Measurements from ENCODE around the gene CCDC154.

DNA sequence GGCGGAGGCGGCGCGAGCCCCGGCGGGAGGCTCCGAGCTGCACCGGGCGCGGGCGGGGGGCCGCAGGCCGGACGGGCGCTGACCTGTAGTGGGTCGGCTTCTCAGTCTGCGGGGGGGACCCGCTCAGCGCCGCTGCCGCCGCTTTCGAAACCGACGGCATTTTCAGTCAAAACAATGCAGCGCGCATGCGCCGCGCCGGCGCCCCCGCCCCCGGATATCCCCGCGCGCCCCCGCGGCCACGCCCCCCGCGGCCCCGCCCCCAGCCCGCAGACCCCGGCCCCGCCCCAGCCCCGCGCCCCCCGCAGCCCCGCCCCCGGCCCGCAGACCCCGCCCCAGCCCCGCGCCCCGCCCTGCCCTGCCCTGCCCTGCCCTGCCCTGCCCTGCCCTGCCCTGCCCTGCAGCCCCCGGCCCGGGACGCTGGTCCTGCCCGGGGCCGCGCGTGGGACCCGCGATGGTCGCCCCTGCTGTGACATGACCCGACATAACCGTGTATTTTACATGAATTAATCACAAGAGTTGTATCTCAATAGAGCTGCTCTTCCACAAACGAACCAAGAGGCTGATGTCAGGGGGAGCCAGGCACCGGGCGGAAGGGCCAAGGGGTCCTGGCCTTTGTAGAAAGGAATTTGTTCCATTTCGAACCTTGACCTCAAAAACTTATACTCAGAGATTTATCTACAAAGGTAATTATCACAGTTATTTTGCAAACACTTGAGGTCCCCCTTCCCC lies 29.7 kb downstream of the CCDC154 start, which contains the start of gene UNKL:
- TF ChIP-seq TAF1 (IDR thresholded peaks at IDR 0.05; ENCODE audit: borderline replicate concordance, insufficient read depth, low read length), result no peak
- TF ChIP-seq, protein P1, sequence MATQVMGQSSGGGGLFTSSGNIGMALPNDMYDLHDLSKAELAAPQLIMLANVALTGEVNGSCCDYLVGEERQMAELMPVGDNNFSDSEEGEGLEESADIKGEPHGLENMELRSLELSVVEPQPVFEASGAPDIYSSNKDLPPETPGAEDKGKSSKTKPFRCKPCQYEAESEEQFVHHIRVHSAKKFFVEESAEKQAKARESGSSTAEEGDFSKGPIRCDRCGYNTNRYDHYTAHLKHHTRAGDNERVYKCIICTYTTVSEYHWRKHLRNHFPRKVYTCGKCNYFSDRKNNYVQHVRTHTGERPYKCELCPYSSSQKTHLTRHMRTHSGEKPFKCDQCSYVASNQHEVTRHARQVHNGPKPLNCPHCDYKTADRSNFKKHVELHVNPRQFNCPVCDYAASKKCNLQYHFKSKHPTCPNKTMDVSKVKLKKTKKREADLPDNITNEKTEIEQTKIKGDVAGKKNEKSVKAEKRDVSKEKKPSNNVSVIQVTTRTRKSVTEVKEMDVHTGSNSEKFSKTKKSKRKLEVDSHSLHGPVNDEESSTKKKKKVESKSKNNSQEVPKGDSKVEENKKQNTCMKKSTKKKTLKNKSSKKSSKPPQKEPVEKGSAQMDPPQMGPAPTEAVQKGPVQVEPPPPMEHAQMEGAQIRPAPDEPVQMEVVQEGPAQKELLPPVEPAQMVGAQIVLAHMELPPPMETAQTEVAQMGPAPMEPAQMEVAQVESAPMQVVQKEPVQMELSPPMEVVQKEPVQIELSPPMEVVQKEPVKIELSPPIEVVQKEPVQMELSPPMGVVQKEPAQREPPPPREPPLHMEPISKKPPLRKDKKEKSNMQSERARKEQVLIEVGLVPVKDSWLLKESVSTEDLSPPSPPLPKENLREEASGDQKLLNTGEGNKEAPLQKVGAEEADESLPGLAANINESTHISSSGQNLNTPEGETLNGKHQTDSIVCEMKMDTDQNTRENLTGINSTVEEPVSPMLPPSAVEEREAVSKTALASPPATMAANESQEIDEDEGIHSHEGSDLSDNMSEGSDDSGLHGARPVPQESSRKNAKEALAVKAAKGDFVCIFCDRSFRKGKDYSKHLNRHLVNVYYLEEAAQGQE (IDR thresholded peaks at IDR 0.05; ENCODE audit: insufficient read depth in 1 of 2, low read depth in 2 of 2, low read length in 2 of 2), result no peak

Data from PFSK-1 (cell line).